K562 (cell line): ENCODE results near the gene TAF8. TPM values are rescaled to one million over a fixed set of nuclear protein-coding genes. Genes with fewer than 3 reads are reported as not detected.

ENCODE experiments used
- CBX3 ChIP-seq, 2 experiments: IDR thresholded peaks; 1 replicate in 1 of 2; 2 replicates in 1 of 2; pipeline ENCODE4 v1.6.1; 2012; ENCODE audit warnings: inconsistent platforms in 2 of 2, low read length in 2 of 2, borderline replicate concordance in 1 of 2, control low read depth in 1 of 2
- HMGN3 ChIP-seq: IDR thresholded peaks from 2 replicates; pipeline ENCODE4 v1.6.1; 2011; ENCODE audit warnings: borderline replicate concordance, low read depth, mild to moderate bottlenecking, mixed read lengths, low read length; ENCODE audit not compliant: insufficient read length; ENCODE audit errors: extremely low read depth
- NFE2 ChIP-seq: IDR thresholded peaks from 2 replicates; pipeline ENCODE4 v1.6.1; 2014; ENCODE audit warnings: antibody characterized with exemption, low read depth
- RB1 ChIP-seq: fragments of 450-650 bp; IDR thresholded peaks from 2 replicates; pipeline ENCODE4 v1.6.1; 2017; ENCODE audit warnings: low read depth, mild to moderate bottlenecking
- SRF ChIP-seq, 2 experiments: fragments of 250-450, 450-650 bp in 1 of 2; sonication (Bioruptor Pico) in 1 of 2; sonication (generic) in 1 of 2; formaldehyde crosslinking; IDR thresholded peaks; 2 replicates each; pipeline versions ENCODE4 v1.5.0 to v1.5.1; 2020 to 2022; ENCODE audit warnings: mild to moderate bottlenecking in 1 of 2, missing genetic modification reagents in 1 of 2
- SUPT5H ChIP-seq: fragments of 450-650 bp; IDR thresholded peaks from 2 replicates; pipeline ENCODE4 v1.6.1; 2016
- ZNF584 ChIP-seq: fragments of 200-800 bp; sonication (Bioruptor generic); IDR thresholded peaks from 2 replicates; pipeline ENCODE4 v1.6.1; 2016; ENCODE audit warnings: low read depth, mild to moderate bottlenecking, missing genetic modification characterization, missing compliant biosample characterization
- ZNF592 ChIP-seq: fragments of 450-650 bp; IDR thresholded peaks from 2 replicates; pipeline ENCODE4 v1.6.1; 2017; ENCODE audit warnings: antibody characterized with exemption, mild to moderate bottlenecking
- ZNF75A ChIP-seq: fragments of 450-650 bp; formaldehyde crosslinking; IDR thresholded peaks from 2 replicates; pipeline ENCODE4 v1.4.0; 2020; ENCODE audit warnings: mild to moderate bottlenecking
- ZNF79 ChIP-seq: fragments of 250-450 bp; sonication (Bioruptor Pico); IDR thresholded peaks from 2 replicates; pipeline ENCODE4 v1.4.0; 2020; ENCODE audit warnings: low read depth, mild to moderate bottlenecking, moderate library complexity
- polyA plus RNA-seq, 8 experiments: library from polyadenylated mRNA; depleted of rRNA in 4 of 8; stranded (reverse) in 5 of 8; unstranded in 3 of 8; fragments of >200 nt; fragmentation: Nextera tagmentation in 2 of 8; fragmentation: Illumina TruSeq in 1 of 8; extraction: Ambion mirVana in 2 of 8; extraction: Trizol in 1 of 8; gene quantifications; 2 replicates each; pipeline versions ENCODE4 v1.2.1 to v1.2.3, GENCODE V29; 2011 to 2014; ENCODE audit warnings: inconsistent platforms in 1 of 8, missing spikeins in 1 of 8
- total RNA-seq, 7 experiments: library from RNA; depleted of rRNA in 6 of 7; stranded (reverse); fragments of >200 nt in 6 of 7; fragmentation: Illumina TruSeq in 2 of 7; extraction: Trizol in 2 of 7; gene quantifications; 2 replicates each; pipeline versions ENCODE4 v1.2.1 to v1.2.3, GENCODE V29; 2011 to 2021; ENCODE audit warnings: low replicate concordance in 1 of 7
- TF ChIP-seq, protein P1 (sequence below): fragments of 200-400 bp; formaldehyde crosslinking; IDR thresholded peaks from 2 replicates; pipeline ENCODE4 v1.6.1; 2017; ENCODE audit warnings: mild to moderate bottlenecking, low read depth, low read length, moderate library complexity
- TF ChIP-seq, protein P2 (sequence below): sonication (generic); formaldehyde crosslinking; IDR thresholded peaks from 2 replicates; pipeline ENCODE4 v1.8.0; 2022; ENCODE audit warnings: mild to moderate bottlenecking, missing genetic modification reagents
- TF ChIP-seq, protein P3 (sequence below): sonication (generic); formaldehyde crosslinking; IDR thresholded peaks from 2 replicates; pipeline ENCODE4 v1.8.0; 2022; ENCODE audit warnings: mild to moderate bottlenecking, missing genetic modification reagents
- TF ChIP-seq, protein P4 (sequence below): fragments of 450-650 bp; IDR thresholded peaks from 2 replicates; pipeline ENCODE4 v1.6.1; 2014; ENCODE audit warnings: low read depth, mild to moderate bottlenecking, moderate library complexity, borderline replicate concordance
- TF ChIP-seq, protein P5 (sequence below): sonication (generic); formaldehyde crosslinking; IDR thresholded peaks from 2 replicates; pipeline ENCODE4 v1.8.0; 2022; ENCODE audit warnings: missing genetic modification reagents, mild to moderate bottlenecking, borderline replicate concordance

TAF8 gene
- total and polyA plus RNA-seq, 9 of the 15 experiments (the other 6 are each of a cell fraction or from before 2014, with no cell fraction given), result 29.4 to 84.0 (median 52.6) TPM

DNA sequence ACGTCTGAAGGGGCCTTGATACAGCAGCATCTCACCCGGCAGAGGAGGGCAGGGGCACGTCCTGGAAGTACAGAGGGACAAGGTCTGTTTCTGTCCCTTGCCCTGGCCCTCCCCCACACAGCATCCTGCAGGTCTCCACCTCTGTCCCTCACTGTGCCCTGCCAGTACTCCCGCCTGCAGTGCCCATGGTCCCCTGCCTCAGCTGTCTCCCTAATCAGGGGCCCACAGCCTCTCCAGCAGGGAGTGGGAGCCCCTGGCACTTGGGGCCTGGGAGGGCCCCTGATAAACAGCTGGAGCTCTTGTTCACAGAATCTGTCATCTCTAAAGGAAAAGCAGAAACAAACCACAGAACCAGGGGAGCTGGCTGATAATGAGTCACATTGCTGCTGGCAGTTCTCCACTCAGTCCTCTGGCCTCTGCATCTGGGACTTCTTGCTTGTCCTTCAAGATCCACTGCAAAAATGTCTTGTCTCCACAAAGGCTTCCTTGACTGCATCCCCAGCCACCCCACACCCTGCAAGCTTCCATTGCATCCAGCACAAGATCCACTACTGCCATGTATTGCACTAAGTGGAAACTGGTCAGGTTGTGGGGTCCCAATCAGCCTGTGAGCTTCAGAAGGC lies 33.2 kb upstream of the TAF8 start (continued):
- TF ChIP-seq, protein P1, sequence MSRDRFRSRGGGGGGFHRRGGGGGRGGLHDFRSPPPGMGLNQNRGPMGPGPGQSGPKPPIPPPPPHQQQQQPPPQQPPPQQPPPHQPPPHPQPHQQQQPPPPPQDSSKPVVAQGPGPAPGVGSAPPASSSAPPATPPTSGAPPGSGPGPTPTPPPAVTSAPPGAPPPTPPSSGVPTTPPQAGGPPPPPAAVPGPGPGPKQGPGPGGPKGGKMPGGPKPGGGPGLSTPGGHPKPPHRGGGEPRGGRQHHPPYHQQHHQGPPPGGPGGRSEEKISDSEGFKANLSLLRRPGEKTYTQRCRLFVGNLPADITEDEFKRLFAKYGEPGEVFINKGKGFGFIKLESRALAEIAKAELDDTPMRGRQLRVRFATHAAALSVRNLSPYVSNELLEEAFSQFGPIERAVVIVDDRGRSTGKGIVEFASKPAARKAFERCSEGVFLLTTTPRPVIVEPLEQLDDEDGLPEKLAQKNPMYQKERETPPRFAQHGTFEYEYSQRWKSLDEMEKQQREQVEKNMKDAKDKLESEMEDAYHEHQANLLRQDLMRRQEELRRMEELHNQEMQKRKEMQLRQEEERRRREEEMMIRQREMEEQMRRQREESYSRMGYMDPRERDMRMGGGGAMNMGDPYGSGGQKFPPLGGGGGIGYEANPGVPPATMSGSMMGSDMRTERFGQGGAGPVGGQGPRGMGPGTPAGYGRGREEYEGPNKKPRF, result no peak
- TF ChIP-seq, protein P2, sequence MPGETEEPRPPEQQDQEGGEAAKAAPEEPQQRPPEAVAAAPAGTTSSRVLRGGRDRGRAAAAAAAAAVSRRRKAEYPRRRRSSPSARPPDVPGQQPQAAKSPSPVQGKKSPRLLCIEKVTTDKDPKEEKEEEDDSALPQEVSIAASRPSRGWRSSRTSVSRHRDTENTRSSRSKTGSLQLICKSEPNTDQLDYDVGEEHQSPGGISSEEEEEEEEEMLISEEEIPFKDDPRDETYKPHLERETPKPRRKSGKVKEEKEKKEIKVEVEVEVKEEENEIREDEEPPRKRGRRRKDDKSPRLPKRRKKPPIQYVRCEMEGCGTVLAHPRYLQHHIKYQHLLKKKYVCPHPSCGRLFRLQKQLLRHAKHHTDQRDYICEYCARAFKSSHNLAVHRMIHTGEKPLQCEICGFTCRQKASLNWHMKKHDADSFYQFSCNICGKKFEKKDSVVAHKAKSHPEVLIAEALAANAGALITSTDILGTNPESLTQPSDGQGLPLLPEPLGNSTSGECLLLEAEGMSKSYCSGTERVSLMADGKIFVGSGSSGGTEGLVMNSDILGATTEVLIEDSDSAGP, result no peak
- TF ChIP-seq, protein P3, sequence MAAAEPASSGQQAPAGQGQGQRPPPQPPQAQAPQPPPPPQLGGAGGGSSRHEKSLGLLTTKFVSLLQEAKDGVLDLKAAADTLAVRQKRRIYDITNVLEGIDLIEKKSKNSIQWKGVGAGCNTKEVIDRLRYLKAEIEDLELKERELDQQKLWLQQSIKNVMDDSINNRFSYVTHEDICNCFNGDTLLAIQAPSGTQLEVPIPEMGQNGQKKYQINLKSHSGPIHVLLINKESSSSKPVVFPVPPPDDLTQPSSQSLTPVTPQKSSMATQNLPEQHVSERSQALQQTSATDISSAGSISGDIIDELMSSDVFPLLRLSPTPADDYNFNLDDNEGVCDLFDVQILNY, result no peak
- no peak for TF ChIP-seq SUPT5H
- TF ChIP-seq HMGN3, result peak; percentile 99
- TF ChIP-seq, protein P4, sequence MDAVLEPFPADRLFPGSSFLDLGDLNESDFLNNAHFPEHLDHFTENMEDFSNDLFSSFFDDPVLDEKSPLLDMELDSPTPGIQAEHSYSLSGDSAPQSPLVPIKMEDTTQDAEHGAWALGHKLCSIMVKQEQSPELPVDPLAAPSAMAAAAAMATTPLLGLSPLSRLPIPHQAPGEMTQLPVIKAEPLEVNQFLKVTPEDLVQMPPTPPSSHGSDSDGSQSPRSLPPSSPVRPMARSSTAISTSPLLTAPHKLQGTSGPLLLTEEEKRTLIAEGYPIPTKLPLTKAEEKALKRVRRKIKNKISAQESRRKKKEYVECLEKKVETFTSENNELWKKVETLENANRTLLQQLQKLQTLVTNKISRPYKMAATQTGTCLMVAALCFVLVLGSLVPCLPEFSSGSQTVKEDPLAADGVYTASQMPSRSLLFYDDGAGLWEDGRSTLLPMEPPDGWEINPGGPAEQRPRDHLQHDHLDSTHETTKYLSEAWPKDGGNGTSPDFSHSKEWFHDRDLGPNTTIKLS, result peak; percentile 72; the same call in 1 of the 2 replicates
- 0 out of 2 replicates have a peak, but pooled peaks have one; percentile 54 for TF ChIP-seq ZNF75A (CRISPR knock-in tag)
- TF ChIP-seq ZNF592, result peak; percentile 97
- peak; percentile 91 for TF ChIP-seq ZNF584 (CRISPR knock-in tag)
- peak; percentile 71; the same call in 1 of the 2 replicates for TF ChIP-seq ZNF79
- peak; percentile 91 for TF ChIP-seq RB1
- TF ChIP-seq SRF (CRISPR knock-in tag; IDR thresholded peaks at IDR 0.05), result no peak
- peak in 1 of 2 experiments; percentile 92; a peak in 1 of 3 replicates for TF ChIP-seq CBX3 (IDR thresholded peaks at IDR 0.05; ENCODE audit: borderline replicate concordance in 1 of 2, low read length in 2 of 2)
- TF ChIP-seq, protein P5, sequence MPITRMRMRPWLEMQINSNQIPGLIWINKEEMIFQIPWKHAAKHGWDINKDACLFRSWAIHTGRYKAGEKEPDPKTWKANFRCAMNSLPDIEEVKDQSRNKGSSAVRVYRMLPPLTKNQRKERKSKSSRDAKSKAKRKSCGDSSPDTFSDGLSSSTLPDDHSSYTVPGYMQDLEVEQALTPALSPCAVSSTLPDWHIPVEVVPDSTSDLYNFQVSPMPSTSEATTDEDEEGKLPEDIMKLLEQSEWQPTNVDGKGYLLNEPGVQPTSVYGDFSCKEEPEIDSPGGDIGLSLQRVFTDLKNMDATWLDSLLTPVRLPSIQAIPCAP (CRISPR knock-in tag), result no peak
- TF ChIP-seq NFE2, result peak; percentile 48; the same call in 1 of the 2 replicates
